ENCODE results near the gene IVD.

Gene IVD

DNA sequence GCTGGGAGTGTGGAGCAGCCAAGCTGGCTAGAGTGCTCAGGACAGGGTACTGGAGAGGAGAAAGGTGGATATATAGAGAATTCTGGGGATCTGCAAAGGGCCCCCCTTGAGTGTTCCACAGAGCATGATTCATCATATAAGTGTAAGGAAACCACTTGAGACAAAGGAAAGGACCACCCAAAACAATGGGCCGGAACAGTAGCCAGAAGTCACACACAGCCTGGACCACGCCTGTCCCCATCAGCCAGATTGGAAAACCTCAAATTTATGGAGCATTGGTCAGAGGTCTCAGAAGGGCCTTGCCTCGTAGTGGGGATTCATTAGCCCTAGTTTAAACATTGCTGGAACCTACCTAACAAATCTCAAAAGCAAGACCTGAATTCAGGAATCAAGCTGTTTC is 28.0 kb upstream of the IVD start:
- DNase-seq: no peak

DNA sequence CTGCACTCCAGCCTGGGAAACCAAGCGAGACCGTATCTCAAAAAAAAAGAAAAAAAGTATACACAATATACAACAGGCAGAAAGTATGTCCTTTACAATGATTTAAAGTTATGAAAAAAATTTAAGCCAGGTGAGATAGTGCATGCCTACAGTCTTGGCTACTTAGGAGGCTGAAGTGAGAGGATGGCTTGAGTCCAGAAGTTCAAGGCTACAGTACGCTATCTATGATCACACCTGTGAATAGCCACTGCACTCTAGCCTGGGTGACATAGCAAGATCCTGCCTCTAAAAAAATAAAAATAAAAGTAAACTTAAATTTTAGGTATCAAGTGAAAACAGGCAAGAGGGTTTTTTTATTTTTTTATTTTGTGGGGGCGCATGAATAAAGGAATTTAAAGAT is 26.2 kb upstream of the IVD start:
- no peak for DNase-seq

DNA sequence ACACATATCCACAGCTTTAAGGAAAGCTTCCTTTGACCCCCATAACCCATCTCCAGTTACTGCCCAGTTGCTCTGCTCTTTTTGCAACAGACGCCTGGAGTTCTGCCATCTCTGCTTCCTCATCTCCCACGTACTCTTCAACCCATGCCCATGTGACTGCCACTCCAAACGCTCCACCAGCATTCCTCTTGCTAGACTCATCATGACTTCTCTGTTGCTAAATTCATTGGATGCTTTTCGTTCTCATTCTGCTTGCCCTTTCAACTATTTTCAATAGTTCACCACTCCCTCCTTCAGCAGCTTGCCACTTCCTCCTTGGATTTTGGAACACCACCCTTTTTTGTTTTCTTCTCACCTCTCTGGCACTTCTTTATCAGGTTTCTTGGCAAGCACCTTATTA is 25.7 kb upstream of the IVD start:
- peak; percentile 85 to 95 (median 92) for DNase-seq

DNA sequence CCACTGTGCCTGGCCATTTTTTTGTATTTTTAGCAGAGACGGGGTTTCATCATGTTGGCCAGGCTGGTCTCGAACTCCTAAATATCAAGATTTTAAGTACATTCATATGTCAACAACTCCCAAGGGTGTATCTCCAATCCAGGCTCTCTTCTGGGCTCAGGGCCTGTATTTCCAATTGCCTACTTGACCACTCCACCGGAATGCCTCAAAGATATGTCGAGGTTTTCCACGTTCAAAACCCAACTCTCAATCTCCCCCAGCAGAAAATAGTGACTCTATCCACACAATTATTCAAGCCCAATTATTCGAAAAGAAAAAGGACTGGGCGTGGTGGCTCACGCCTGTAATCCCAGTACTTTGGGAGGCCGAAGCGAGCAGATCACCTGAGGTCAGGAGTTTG is 25.0 kb upstream of the IVD start:
- DNase-seq: no peak

DNA sequence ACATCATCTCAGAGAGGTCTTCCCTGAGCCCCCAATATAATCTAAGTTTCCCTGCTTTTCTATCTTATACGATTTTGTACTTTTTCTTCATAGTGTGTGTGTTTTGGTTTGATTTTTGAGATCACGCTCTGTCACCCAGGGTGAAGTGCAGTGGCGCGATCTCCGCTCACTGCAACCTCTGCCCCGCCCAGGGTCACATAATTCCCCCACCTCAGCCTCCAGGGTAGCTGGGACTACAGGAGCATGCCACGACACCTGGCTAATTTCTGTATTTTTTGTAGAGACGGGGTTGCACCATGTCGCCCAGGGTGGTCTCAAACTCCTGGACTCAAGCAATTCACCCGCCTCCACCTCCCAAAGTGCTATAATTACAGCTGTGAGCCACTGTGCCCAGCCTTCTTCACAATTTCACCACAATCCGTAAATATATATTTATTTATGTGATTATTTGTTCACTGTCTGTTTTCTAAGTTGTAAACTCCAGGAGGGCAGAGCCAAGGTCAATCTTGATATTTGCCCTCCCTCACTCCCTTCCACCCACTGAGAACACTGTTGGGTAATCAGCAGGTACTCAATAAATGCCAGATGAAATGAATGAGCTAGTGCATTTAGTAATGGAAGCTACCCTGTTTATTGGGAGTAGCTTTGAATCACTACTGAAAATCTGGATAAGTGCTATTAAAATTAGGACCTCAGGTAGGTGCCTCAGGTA is 23.6 kb upstream of the IVD start:
- no peak for DNase-seq

DNA sequence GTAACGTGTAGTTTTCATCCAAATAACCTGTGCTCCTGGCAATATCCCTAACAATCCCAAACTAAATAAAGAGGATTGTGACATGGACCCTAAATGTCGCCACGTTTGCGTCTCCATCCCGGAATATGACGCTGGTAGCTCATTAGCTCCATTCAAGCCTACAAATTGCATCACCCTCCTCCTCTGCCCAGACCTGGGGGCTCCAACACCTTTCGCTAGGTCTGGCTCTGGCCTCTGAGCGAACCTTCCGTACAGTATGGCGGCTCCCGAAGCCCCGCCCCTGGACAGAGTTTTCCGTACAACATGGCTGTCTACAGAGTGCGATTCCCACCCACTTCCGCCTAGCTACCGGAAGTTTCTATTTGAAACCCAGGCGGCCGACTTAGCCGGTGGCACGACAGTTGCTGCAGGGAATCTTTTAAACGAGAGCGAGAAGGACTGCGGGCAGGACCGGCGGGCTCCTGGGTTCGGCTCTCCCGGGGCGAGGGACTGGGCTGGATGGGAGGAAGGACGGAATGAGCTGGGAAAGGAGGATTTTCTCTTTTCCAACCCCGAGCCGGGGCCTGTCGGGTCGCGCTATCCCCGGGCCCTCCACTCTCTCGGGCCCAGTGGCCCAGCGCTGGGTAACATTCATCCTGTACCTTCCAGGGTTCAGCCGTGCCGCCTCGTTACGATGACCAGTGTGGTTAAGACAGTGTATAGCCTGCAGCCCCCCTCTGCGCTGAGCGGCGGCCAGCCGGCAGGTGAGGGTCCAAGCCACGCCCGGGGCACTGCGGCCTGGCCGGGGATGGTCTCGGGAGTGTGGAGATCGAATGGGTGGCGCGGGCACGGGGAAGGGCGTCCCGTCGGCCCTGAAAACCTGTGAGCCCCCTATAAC is 22.8 kb upstream of the IVD start, which contains the start of gene KNSTRN:
KNSTRN (plus strand) TSS at position 142 of the 877 bp plus-strand sequence; CDS start at position 257, 115 bp downstream.
- peak; percentile 95 to 96 (median 96) for DNase-seq

DNA sequence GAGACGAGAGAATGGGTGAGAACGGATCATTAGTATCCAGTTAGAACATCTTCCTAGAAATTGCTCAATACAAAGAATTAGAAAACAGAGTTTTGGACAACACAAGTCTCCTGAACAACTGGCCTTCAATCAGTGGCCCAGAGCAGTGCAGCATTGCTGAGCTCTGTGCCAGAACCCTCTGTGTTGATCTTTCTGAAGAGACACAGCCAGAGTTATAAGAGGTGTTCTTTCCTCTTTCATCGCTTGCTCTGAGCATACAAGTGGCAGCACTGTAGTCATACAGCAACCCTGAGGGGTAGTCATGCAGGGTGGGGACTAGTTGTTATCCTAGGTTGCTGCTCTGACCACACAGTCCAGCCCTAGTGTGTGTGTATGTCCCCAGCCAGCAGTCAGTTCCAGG is 19.1 kb upstream of the IVD start:
- no peak for DNase-seq

DNA sequence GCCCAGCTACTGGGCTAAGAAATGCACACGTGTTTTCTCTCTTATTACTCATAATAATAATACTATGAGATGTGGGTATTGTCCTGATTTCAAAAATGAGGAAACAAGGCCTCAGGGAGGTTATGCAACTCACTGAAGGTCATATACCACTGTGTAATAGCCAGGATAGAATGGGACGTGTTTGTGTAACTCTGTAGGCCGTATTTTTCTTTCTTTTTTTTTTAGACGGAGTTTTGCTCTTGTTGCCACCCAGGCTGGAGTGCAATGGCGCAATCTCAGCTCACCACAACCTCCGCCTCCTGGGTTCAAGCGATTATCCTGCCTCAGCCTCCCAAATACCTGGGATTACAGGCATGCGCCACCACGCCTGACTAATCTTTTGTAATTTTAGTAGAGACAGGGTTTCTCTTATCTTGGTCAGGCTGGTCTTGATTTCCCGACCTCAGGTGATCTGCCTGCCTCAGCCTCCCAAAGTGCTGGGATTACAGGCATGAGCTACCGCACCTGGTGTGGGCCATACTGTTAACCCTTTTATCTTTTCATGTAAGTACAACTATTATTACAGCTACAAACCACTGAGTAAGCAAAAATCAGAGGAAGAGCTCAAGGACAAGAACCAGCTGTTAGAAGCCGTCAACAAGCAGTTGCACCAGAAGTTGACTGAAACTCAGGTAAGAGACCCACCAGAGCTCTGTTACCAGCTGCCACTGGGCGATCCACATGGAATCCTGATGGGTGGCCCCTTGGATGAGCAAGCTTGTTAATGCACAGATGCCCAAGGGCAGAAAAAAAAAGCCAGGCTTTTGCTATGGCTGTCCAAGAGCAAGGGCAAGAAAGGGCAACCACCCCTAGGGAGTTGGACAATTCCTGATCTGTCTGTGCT is 16.4 kb upstream of the IVD start:
- DNase-seq: peak; percentile 77 to 95 (median 86)

DNA sequence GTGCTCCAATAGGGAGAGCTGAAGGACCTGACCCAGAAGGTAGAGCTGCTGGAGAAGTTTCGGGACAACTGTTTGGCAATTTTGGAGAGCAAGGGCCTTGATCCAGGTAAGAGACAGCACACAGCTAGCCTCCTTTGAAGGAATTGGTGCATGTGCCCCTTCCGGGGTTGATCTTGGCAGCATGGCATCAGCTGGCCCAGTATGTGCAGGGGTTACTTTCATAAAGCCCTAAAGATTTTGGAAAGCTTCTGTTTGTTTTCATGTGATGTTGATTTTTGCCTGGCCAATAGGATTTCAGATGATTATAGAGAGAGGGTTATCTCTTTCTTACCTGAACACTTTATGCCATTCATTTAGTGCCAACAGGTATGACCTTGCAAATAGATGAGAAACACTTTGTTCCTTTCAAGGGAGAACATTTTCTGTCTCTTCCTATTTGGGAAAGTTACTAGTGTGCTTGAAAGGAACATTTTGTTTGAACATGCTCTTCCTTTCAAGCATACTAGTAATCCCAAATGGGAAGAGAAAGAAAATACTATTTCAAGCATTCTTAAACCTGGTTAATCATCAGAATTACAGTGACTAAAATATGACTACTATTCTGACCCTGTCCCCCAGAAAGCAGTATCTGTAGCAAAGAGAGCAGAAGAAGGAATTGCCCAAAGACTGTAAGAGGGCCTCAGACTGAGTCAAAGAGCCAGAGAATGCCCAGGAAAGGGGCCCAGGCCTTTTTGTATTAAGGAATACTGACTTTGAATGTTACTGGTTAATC is 15.6 kb upstream of the IVD start:
- DNase-seq: no peak

DNA sequence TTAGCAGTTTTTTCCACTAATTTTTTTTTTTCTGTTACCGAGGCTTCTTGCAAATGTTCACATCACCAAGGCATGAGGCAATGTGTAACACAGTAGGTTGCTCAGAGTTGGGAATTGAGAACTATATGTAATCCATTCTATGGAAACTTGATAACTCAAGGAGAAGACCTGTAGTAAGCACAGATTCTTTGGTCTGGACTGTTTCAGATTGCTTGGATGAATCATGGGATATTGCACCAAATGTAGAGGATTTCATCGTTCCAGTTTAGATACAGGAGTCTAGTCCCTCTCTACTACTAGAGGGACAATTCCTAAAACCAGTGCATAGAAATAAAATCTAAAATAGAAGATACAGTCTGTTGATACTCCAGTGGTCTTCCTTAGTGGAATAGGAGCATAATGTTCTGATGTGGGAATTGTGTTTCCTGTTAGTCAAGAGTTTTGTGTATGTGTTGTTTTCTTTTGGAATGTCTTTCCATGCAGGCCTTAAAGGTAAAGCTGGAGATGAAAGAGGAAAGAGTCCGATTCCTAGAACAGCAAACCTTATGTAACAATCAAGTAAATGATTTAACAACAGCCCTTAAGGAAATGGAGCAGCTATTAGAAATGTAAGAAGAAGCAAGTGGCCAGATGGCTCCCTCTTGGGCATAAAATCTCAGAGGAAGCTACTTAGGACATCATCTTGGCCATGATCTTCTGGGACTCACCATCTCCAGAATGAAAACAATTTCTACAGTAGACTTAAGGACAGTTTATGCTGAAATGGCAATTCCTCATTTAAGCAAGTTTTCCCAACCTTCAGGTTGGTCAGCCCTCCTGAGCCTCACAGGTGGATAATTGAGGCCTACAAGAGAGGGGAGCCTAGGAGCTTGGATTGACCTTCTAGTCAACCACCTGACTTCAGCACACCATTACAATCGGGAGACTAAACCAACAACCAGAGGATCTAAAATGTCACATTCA is 12.3 kb upstream of the IVD start:
- DNase-seq: no peak

DNA sequence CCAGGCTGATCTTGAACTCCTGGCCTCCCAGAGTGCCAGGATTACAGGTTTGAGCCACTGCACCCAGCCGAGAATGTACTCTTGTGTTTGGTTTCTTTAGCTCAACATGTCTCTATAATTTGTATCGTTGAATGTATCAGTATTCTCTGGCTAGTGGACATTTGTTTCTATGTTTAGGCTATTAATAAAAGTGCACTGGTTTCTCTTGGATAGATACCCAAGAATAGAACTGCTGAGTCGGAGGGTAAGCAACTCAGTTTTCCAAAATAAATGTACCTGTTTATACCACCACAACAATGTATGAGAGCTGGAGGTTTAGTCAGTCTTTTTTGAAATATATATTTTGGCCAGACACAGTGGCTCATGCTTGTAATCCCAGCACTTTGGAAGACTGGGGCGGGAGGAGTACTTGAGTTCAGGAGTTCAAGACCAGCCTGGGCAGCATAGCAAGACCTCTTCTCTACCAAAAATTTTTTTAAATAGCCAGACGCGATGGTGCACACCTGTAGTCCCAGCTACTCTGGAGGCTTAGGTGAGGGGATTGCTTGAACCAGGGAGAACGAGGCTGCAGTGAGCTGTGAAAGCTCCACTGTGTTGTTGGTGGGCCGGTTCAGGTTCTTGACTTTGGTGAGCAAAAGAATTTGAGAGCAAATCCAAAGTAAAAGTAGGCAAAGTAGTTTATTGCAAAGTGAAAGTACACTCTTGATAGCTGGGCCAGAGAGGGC is 7.7 kb upstream of the IVD start:
- no peak for DNase-seq

DNA sequence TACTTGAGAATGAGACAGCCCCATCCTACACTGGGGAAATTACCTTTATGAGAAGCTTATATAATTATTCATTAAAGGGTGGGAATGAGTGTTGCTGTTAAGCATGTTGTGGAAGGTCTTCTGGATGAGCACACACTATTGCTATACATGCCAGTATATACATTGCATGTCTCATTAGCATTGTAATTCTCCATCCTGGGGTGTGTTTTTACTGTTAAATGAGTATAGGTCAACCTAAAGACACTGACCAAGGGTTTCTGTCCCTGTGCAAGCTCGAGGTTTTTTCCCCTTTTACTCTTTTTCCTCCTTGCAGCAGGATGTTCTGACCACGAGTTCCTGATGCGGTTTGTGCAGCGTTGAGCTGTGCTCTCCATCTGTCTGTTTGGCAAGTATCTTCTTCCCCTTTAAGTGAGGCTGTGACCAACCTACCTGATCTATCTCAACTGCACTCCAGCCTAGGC is 7.2 kb upstream of the IVD start:
- DNase-seq: peak; percentile 78 to 90 (median 87)

DNA sequence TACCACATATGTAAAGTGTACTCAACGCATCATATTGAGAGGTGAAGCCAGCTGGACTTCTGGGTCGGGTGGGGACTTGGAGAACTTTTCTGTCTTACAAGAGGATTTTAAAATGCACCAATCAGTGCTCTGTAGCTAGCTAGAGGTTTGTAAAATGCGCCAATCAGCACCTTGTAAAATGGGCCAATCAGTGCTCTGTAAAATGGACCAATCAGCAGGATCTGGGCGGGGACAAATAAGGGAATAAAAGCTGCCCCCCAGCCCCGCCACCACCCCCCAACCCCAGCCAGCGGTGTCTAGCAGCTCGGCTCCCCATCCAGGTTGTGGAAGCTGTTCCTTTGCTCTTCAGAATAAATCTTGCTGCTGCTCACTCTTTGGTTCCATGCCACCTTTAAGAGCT is 6.2 kb upstream of the IVD start:
- no peak for DNase-seq

DNA sequence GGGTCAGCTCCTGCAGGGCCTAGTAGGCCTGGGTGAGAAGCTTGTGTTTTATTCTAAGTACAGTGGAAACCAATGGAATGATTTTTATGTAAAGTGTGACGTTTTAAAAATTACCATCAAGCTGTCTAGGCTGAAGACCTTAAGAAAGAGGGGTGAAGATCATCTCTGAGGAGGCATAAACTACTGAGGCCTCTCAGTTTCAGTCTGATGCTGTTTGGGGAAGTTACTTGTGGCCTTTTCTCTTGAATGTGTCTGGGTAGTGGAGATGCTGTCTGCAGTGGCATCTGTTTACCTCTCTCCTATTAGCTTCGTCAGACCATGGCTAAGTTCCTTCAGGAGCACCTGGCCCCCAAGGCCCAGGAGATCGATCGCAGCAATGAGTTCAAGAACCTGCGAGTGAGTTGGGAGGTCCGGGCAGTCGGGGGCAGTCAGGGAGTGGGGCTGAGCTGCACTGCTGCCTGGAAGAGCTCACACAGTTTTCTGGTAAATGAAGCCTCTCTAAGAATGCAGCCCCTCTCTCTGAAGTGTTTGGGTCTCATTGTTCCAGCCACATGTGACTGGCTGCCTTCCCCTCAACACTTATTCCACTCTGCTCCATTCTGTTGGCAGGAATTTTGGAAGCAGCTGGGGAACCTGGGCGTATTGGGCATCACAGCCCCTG is 1.9 kb downstream of the IVD start:
- peak in 2 of 4 experiments; percentile 26 to 43 for DNase-seq

DNA sequence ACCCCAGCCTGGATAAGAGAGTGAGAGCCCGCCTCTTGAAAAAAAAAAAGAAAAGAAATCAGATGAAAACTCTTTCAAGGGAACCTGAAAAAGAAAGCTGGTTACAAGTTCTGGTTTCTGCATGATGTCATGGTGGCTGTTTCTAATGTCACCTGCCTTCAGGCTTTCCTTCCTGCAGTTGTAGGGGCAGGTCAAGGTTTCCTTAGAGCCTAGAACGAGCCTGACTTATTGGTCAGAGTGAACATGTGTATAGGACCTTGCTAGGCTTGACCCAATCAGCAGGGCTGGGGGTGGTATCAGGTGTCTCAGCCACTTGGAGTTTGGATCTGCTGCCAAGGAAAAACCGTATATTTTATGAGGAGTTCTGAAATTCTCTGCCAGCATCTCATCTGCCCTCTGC is 3.8 kb downstream of the IVD start:
- no peak for DNase-seq

DNA sequence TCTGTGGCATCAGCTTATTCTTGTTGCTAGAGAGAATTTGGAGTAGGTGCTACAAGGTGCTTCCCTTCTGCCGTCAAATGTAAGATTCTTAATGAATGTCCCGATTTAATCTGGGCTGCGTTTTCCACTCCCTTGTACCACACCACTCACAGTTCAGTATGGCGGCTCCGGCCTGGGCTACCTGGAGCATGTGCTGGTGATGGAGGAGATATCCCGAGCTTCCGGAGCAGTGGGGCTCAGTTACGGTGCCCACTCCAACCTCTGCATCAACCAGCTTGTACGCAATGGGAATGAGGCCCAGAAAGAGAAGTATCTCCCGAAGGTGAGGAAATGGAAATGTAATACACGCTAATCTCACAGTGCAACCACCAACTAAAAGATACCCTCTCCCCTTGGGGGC is 4.9 kb downstream of the IVD start:
- no peak for DNase-seq

DNA sequence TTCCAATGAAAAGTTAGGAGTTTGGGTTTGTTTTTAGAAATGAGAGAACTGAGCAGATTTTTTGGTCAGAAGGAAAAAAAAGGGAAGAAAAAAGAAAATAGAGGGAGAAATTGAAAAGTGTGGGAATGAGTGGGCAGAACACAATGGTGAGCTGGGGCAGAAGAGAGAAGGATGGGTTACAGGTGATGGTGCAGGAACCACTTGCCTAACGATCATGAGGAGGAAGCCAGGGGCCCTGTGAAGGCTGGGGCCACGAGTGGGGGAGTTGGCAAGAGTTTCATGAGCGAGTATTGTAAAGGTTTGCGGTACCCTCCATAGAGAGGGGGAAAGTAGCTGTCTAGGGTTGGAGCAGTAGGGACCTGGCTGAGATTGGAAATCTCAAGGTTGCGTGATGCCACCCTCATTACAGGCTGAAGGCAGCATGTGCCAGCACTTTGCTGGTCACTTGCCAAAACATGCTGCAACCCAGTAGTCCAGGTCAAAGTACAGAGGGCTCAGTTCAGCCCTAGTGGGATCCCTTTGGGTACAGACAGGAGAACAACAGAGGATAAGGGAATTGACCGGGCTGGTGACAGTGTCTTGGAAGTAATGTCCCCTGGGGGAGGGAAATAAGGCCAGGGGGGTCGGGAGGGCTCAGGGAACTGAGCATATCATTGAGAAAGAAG is 6.6 kb downstream of the IVD start:
- no peak for DNase-seq

DNA sequence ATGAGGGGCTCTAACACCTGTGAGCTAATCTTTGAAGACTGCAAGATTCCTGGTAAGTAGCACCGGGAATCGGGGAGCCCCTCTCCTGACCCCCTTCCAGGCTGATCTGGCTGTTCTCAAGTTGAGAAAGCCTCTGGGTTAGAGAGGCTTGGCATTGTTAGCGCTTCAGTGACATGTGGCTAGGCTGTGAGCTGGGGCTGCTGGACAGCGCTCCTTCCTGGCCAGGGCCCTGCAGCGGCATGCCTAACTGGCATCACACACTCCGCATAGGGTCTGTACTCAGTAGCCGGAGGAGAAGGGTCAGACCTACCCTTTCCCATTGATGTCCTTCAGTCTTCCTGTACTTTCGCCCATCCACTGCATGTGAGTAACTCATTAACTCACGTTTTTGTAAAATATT is 7.4 kb downstream of the IVD start:
- DNase-seq: no peak

DNA sequence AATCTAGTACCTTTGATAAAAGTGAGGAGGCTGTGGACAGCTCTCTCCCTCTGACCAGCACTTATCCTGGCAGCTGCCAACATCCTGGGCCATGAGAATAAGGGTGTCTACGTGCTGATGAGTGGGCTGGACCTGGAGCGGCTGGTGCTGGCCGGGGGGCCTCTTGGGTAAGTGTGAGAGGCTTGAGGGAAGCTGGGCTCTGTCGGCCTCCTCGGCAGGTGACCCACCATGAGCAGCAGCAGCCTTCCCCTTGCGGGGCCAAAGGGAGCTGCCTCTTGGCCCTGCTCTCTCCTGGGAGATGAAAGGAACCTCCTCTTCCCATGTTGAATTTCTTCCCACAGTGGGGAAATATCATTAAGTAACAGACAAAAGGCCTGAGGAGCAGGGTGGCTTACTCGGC is 9.2 kb downstream of the IVD start:
- no peak for DNase-seq
